A673 (cell line): Measurements from ENCODE around the gene RDH13.

ENCODE experiments used
- EZH2 ChIP-seq: fragments of 200-600 bp; sonication (generic); IDR thresholded peaks from 2 replicates; pipeline ENCODE4 v1.6.1; 2017; ENCODE audit warnings: borderline replicate concordance, low read depth, mild to moderate bottlenecking, mixed read lengths, antibody characterized with exemption, low read length; ENCODE audit not compliant: poor library complexity, severe bottlenecking
- TF ChIP-seq, protein P1 (sequence below): fragments of 300-800, 200-600 bp; sonication (generic); conservative IDR thresholded peaks from 2 replicates; pipeline ENCODE4 v1.5.1; 2017; ENCODE audit warnings: low read depth, mild to moderate bottlenecking, antibody characterized with exemption, low read length, moderate library complexity, mixed read lengths

GRCh38 chr19:55032170-55032800 lies 30.7 kb downstream of the RDH13 start:
- TF ChIP-seq, protein P1, sequence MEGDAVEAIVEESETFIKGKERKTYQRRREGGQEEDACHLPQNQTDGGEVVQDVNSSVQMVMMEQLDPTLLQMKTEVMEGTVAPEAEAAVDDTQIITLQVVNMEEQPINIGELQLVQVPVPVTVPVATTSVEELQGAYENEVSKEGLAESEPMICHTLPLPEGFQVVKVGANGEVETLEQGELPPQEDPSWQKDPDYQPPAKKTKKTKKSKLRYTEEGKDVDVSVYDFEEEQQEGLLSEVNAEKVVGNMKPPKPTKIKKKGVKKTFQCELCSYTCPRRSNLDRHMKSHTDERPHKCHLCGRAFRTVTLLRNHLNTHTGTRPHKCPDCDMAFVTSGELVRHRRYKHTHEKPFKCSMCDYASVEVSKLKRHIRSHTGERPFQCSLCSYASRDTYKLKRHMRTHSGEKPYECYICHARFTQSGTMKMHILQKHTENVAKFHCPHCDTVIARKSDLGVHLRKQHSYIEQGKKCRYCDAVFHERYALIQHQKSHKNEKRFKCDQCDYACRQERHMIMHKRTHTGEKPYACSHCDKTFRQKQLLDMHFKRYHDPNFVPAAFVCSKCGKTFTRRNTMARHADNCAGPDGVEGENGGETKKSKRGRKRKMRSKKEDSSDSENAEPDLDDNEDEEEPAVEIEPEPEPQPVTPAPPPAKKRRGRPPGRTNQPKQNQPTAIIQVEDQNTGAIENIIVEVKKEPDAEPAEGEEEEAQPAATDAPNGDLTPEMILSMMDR: no peak
- no peak for TF ChIP-seq EZH2
